Aorta (tissue), 5 donors: ENCODE data around the gene ZNF12. TPM values are rescaled to one million over a fixed set of nuclear protein-coding genes. Genes with fewer than 3 reads are reported as not detected.
A peak's percentile ranks its signal among the peaks of the same experiment; 100 is the strongest.

Experiments
- ATAC-seq: fragments of 200-7000 bp; cut with Tn5 transposase; one replicate; pipeline ENCODE4 v1.9.1; 2022; ENCODE audit warnings: moderate library complexity; ENCODE audit not compliant: low FRiP score
- DNase-seq, 2 donors: peaks; one replicate each; pipeline ENCODE4 v3.0.0-alpha.2; 2020
- H3K27ac ChIP-seq, 2 donors: one replicate each; pipeline ENCODE4 v1.5.1; 2013; ENCODE audit warnings: low read length in 2 of 2, mild to moderate bottlenecking in 2 of 2, moderate library complexity in 2 of 2, control low read depth in 1 of 2, inconsistent platforms in 1 of 2, low read depth in 1 of 2
- H3K27me3 ChIP-seq, 2 donors: one replicate each; pipeline ENCODE4 v1.6.1; 2013; ENCODE audit warnings: control low read depth in 1 of 2, low read length in 1 of 2, mild to moderate bottlenecking in 1 of 2, moderate library complexity in 1 of 2; ENCODE audit not compliant: insufficient read depth in 2 of 2, control insufficient read depth in 1 of 2
- H3K36me3 ChIP-seq, 2 donors: one replicate each; pipeline ENCODE4 v1.6.1; 2013; ENCODE audit warnings: control low read depth in 1 of 2, low read length in 1 of 2, mild to moderate bottlenecking in 1 of 2; ENCODE audit not compliant: insufficient read depth in 2 of 2, control insufficient read depth in 1 of 2
- H3K4me1 ChIP-seq, 2 donors: one replicate each; pipeline ENCODE4 v1.6.1; 2013; ENCODE audit warnings: low read length in 2 of 2, control low read depth in 1 of 2, mild to moderate bottlenecking in 1 of 2, moderate library complexity in 1 of 2; ENCODE audit not compliant: insufficient read depth in 2 of 2, control insufficient read depth in 1 of 2
- H3K4me3 ChIP-seq, 2 donors: one replicate each; pipeline ENCODE4 v1.5.1; 2013; ENCODE audit warnings: low read length in 2 of 2, control low read depth in 1 of 2, mild to moderate bottlenecking in 1 of 2
- H3K9me3 ChIP-seq: one replicate; pipeline ENCODE4 v1.6.1; 2013; ENCODE audit warnings: mild to moderate bottlenecking, low read length; ENCODE audit not compliant: control insufficient read depth
- WGBS, 2 donors: extraction: QIAGEN DNeasy Blood & Tissue Kit; methylation state at CpG; one replicate each; pipeline ENCODE4 v1.1.7; 2013; 5-methylcytosine and 5-hydroxymethylcytosine counted together
- intact Hi-C, 2 donors: fragments of 100-400 bp; cut with DNase I; formaldehyde crosslinking; loops; one replicate each; pipeline versions ENCODE4 v1.14.2 to v1.15.0; 2022
- polyA plus RNA-seq, 2 donors: library from polyadenylated mRNA; stranded (reverse); fragments of 200-250 nt; gene quantifications; one replicate each; pipeline ENCODE4 v1.2.3, GENCODE V29; 2013
- total RNA-seq, 2 donors: library from RNA; stranded (reverse); fragmentation: NEBNext Ultra II Directional; extraction: Animal tissue kit (Norgen Biotek cat#: 25700); gene quantifications; one replicate each; pipeline ENCODE4 v1.2.1, GENCODE V29; 2021
- donor health status: healthy with polysubstance abuse.
- donor health status: Bipolar disorder and iron deficiency.
- donor health status: DM: no; HTN: no; CAD: no.
- donor health status: DM: no; HTN: no; CAD: no.
- donor health status: DM: yes; HTN: yes; CAD: no.

Gene ZNF12
- total and polyA plus RNA-seq, 4 donors: 8.9 to 26.7 (median 20.3) TPM

DNA sequence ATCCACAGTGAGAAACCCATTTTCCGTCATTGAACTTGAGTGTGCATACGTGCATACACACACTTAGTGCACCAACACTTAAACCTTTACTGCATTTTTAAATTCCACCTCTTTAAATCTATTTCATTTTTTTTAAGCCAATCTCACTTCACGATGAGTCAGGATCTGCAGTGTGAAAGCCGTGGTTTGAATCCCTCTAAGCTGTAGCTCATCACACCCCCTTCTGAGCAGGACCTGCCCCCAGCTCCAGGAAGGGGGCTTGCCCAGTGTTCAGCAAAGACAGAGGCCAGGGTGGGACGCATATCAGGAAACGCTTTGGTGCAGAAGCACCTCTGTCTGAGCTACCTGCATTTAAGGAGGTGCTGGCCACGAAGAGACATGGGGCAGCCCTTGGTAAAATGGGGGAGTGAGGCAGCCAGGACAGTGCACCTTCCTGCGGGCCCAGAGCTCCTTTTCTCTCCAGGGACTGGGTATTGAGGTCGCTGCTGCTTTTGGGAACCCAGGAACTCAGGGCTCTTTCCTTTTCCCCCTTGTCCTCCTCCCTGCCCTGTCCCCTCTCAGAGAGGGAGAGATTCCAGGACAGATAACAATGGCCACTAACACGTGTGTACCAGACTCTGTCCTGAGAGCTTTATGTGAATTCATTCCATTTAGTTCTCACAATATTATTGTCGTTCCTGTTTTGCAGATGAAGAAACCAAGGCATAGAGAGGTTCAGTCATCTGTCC is 48.0 kb downstream of the ZNF12 start:
- WGBS, 2 donors: 32 to 36% methylated on average over 11 of the region's 11 CpGs
- DNase-seq: no peak
- ATAC-seq: no peak
- no peaks in the 10 kb centered on the region for H3K9me3 ChIP-seq
- H3K36me3 ChIP-seq: peaks cover 2 to 9% of the 10 kb centered on the region in 2 donors
- no peak overlapping the region for H3K4me3 ChIP-seq
- H3K4me1 ChIP-seq: no peaks in the 10 kb centered on the region
- intact Hi-C loops: no loop called here
- H3K27me3 ChIP-seq: no peaks in the 10 kb centered on the region
- no peak overlapping the region for H3K27ac ChIP-seq

GRCh38 chr7:6656413-6656812 is 50.3 kb downstream of the ZNF12 start:
- peaks cover 1% of the 10 kb centered on the region for H3K9me3 ChIP-seq
- DNase-seq: no peak
- WGBS, 2 donors: 93 to 96% methylated on average over 9 of the region's 9 CpGs
- no peaks in the 10 kb centered on the region for H3K27me3 ChIP-seq
- no peaks in the 10 kb centered on the region for H3K4me1 ChIP-seq
- intact Hi-C loops: no loop called here
- H3K4me3 ChIP-seq: no peak overlapping the region
- no peak overlapping the region for H3K27ac ChIP-seq
- ATAC-seq: no peak
- H3K36me3 ChIP-seq: peaks cover 7 to 9% of the 10 kb centered on the region in 2 donors

DNA sequence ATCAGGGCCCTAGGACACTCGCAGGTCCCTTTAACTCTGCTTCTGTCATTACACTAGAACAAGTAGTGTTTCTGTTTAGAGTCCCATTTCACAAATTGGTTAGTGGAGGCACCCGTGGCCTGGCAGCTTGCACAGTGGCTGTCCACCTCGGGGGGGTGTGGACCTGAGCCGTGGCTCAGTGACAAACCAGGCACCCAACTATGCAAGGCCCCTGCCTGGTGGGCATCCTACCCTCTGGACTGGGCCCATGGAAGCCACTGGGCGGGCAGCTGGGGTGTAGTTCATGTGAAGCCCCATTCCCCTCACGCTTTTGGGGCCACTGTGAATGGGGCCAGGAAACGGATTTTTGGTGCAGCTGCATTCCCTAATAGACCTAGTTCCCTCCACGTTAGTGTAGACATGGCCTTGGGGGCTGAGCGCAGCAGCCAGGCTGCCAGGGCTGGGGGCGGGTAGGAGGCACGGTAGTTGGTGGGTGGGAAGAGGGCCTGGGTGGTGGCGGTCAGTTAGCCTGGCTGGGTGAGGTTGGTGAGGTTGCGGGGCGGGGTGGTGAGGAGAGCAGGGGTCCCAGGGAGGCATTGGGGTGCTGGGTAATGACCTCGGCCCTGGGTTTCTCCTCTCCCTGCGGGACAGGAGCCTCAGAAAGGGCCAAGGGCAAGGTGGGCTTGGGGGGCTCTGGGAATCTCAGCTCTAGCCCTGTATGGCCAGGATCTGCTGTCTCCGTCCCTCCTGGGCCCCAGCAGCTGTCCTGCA is 50.9 kb downstream of the ZNF12 start:
- WGBS, 2 donors: 91 to 94% methylated on average over 16 to 17 of the region's 17 CpGs
- ATAC-seq (no peak), DNase-seq (no peak)
- Histone ChIP-seq H3K4me1 (no peaks in the 10 kb centered on the region), H3K36me3 (peaks cover 7 to 9% of the 10 kb centered on the region in 2 donors), H3K9me3 (peaks cover 1% of the 10 kb centered on the region), H3K27me3 (no peaks in the 10 kb centered on the region), H3K27ac (no peak overlapping the region), H3K4me3 (no peak overlapping the region)
- intact Hi-C loops: no loop called here

DNA sequence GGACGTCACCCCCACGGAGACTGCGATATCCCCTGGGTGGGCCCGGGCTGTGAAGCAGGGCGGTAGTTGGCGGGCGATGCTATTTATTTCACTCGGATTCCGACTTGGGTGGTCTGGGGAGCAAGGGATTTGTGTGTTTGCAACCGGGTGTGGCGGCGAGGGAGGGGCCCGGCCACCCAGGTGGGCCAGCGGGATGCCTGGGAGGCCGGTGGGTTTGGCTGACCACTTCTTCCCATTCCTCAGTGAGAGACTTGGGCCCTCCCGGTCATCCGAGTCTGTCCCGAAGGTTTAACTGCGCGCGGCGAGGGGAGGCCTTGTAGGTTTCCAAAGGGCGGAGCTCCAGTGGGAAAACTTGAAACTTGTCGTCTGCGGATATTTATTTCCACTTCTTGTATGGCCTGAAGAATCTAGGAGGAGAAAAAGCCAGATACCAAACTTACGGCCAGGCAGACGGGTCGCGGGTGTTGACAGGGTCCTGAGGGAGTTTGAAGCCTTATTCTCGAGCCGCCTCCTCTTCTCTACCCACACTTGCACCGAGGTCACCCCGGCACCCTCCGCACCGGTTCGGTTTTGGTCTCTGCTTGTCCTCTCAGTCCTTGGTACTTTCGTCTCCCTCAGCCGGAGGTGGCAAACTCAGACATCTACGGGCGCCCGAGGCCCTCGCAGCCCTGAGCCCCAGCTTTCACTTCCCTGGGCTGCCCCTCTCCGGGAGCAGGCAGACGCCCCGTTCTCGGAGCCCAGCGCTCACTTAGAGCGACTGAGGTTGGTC is 51.7 kb downstream of the ZNF12 start:
- ATAC-seq (no peak), DNase-seq (no peak)
- H3K4me3 ChIP-seq: no peak overlapping the region
- H3K27ac ChIP-seq: no peak overlapping the region
- peaks cover 1% of the 10 kb centered on the region for H3K9me3 ChIP-seq
- peaks cover 7 to 9% of the 10 kb centered on the region in 2 donors for H3K36me3 ChIP-seq
- WGBS, 2 donors: 92 to 93% methylated on average over 48 of the region's 48 CpGs
- no peaks in the 10 kb centered on the region for H3K4me1 ChIP-seq
- intact Hi-C loops: no loop called here
- H3K27me3 ChIP-seq: no peaks in the 10 kb centered on the region

DNA sequence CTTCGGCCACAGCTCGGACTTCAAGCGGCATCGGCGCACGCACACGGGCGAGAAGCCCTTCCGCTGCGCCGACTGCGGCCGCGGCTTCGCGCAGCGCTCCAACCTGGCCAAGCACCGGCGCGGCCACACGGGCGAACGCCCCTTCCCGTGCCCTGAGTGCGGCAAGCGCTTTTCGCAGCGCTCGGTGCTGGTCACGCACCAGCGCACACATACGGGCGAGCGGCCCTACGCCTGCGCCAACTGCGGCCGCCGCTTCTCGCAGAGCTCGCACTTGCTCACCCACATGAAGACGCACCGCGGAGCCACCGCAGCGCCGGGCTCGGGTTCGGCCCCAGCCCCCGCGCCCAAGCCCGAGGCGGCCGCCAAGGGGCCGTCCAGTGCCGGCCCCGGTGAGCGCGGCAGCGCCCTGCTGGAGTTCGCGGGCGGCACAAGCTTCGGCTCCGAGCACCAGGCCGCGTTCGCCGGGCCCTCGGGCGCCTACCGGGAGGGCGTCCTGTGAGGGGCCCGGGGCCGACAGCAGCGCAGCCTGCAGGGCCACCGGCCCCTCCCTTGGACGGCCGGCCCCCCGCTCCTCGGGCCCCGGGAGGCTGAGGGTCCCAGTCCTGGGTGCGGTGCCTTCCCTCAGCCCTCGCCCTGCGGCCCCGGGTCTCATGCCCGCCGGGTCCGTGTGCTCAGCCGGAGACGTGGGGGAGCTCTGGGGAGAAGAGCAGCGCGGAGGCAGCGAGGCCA is 52.5 kb downstream of the ZNF12 start:
- H3K9me3 ChIP-seq: peaks cover 1% of the 10 kb centered on the region
- ATAC-seq (no peak), DNase-seq (peak in 1 of 2 donors; percentile 60)
- WGBS, 2 donors: 91 to 93% methylated on average over 89 to 94 of the region's 94 CpGs
- H3K27ac ChIP-seq: no peak overlapping the region
- no peaks in the 10 kb centered on the region for H3K27me3 ChIP-seq
- intact Hi-C loops: no loop called here
- no peaks in the 10 kb centered on the region for H3K4me1 ChIP-seq
- H3K4me3 ChIP-seq: no peak overlapping the region
- H3K36me3 ChIP-seq: peaks cover 7 to 9% of the 10 kb centered on the region in 2 donors

- 91% methylated on average over 131 to 146 of the region's 146 CpGs for WGBS, 2 donors
- no peak for ATAC-seq
- intact Hi-C loops: no loop called here
- DNase-seq: peak; percentile 24 to 69
- Histone ChIP-seq H3K4me1 (no peaks in the 10 kb centered on the region), H3K27ac (no peak overlapping the region), H3K27me3 (no peaks in the 10 kb centered on the region), H3K4me3 (no peak overlapping the region), H3K9me3 (peaks cover 1% of the 10 kb centered on the region), H3K36me3 (peaks cover 7 to 9% of the 10 kb centered on the region in 2 donors)
Measured at GRCh38 chr7:6653071-6654003, 53.4 kb downstream of the ZNF12 start.

DNA sequence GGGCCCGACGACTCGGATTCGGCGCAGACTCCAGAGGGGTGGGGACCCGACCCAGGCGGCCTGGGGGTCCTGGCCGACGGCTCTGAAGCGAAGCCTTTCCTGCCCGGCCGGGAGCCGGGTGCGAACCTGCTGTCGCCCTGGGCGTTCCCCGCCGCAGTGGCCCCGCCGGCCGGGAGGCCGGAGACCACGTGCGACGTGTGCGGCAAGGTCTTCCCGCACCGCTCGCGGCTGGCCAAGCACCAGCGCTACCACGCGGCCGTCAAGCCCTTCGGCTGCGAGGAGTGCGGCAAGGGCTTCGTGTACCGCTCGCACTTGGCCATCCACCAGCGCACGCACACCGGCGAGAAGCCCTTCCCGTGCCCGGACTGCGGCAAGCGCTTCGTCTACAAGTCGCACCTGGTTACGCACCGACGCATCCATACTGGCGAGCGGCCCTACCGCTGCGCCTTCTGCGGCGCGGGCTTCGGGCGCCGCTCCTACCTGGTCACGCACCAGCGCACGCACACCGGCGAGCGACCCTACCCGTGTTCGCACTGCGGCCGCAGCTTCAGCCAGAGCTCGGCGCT is 54.2 kb downstream of the ZNF12 start:
- intact Hi-C loops: no loop called here
- 96% methylated on average over 75 of the region's 75 CpGs for WGBS, 2 donors
- Histone ChIP-seq H3K4me3 (no peak overlapping the region), H3K27ac (no peak overlapping the region), H3K36me3 (peaks cover 7 to 9% of the 10 kb centered on the region in 2 donors), H3K9me3 (peaks cover 1% of the 10 kb centered on the region), H3K4me1 (no peaks in the 10 kb centered on the region), H3K27me3 (no peaks in the 10 kb centered on the region)
- peak; percentile 37 to 73 for DNase-seq
- ATAC-seq: no peak
